HepG2 (cell line): Measurements from ENCODE around the gene UBXN2A. TPM values are rescaled to one million over a fixed set of nuclear protein-coding genes. Genes with fewer than 3 reads are reported as not detected.

ENCODE experiments used
- GTF3A ChIP-seq: sonication (generic); formaldehyde crosslinking; conservative IDR thresholded peaks from 2 replicates; pipeline ENCODE4 v1.4.0; 2020; ENCODE audit warnings: mild to moderate bottlenecking, missing genetic modification reagents
- HOXA5 ChIP-seq: sonication (generic); formaldehyde crosslinking; IDR thresholded peaks from 2 replicates; pipeline ENCODE4 v1.4.0; 2020; ENCODE audit warnings: missing genetic modification reagents
- IKZF4 ChIP-seq: sonication (generic); formaldehyde crosslinking; IDR thresholded peaks from 2 replicates; pipeline ENCODE4 v1.5.1; 2020; ENCODE audit warnings: borderline replicate concordance, mild to moderate bottlenecking, low read depth, missing genetic modification reagents; ENCODE audit errors: not compliant biosample characterization
- NCOA2 ChIP-seq: sonication (generic); formaldehyde crosslinking; IDR thresholded peaks from 2 replicates; pipeline ENCODE4 v1.8.0; 2022; ENCODE audit warnings: inconsistent platforms
- PITX1 ChIP-seq: sonication (generic); formaldehyde crosslinking; IDR thresholded peaks from 2 replicates; pipeline ENCODE4 v1.5.1; 2020; ENCODE audit warnings: mild to moderate bottlenecking, missing genetic modification reagents
- SALL1 ChIP-seq: sonication (generic); formaldehyde crosslinking; IDR thresholded peaks from 2 replicates; pipeline ENCODE4 v1.8.0; 2022; ENCODE audit warnings: mild to moderate bottlenecking, missing genetic modification reagents
- SNAPC5 ChIP-seq: sonication (generic); formaldehyde crosslinking; IDR thresholded peaks from 2 replicates; pipeline ENCODE4 v1.8.1; 2023; ENCODE audit warnings: mild to moderate bottlenecking, missing genetic modification reagents, borderline replicate concordance
- SPEN ChIP-seq: sonication (generic); formaldehyde crosslinking; IDR thresholded peaks from 2 replicates; pipeline ENCODE4 v1.5.1; 2020; ENCODE audit warnings: low read depth, mild to moderate bottlenecking, missing genetic modification reagents
- SRSF1 ChIP-seq: fragments of 200-400 bp; formaldehyde crosslinking; optimal IDR thresholded peaks from 2 replicates; pipeline ENCODE3; 2017; ENCODE audit warnings: mild to moderate bottlenecking, low read depth, low read length, moderate library complexity
- SRSF4 ChIP-seq: fragments of 200-400 bp; formaldehyde crosslinking; IDR thresholded peaks from one replicate; pipeline ENCODE4 v1.6.1; 2018; ENCODE audit warnings: mild to moderate bottlenecking, low read depth, low read length, moderate library complexity; ENCODE audit not compliant: poor library complexity, severe bottlenecking
- TGIF2 ChIP-seq: IDR thresholded peaks from 2 replicates; pipeline ENCODE4 v1.6.1; 2016; ENCODE audit warnings: control low read depth, missing compliant biosample characterization
- TSC22D2 ChIP-seq: sonication (generic); formaldehyde crosslinking; IDR thresholded peaks from 2 replicates; pipeline ENCODE4 v1.5.1; 2020; ENCODE audit warnings: missing genetic modification reagents, mild to moderate bottlenecking, borderline replicate concordance
- ZBTB37 ChIP-seq: sonication (generic); formaldehyde crosslinking; IDR thresholded peaks from 2 replicates; pipeline ENCODE4 v1.4.0; 2020; ENCODE audit warnings: mild to moderate bottlenecking, missing genetic modification reagents
- ZBTB43 ChIP-seq: sonication (generic); formaldehyde crosslinking; conservative IDR thresholded peaks from 2 replicates; pipeline ENCODE4 v1.4.0; 2020; ENCODE audit warnings: missing genetic modification reagents
- ZFP36L2 ChIP-seq: sonication (generic); formaldehyde crosslinking; IDR thresholded peaks from 2 replicates; pipeline ENCODE4 v1.4.0; 2020; ENCODE audit warnings: missing genetic modification reagents
- ZMYM2 ChIP-seq: sonication (generic); formaldehyde crosslinking; IDR thresholded peaks from 2 replicates; pipeline ENCODE4 v1.8.0; 2022; ENCODE audit warnings: mild to moderate bottlenecking, missing genetic modification reagents
- ZNF138 ChIP-seq: sonication (generic); formaldehyde crosslinking; IDR thresholded peaks from 2 replicates; pipeline ENCODE4 v1.5.0; 2020; ENCODE audit warnings: mild to moderate bottlenecking, low read depth, missing genetic modification reagents
- ZNF326 ChIP-seq: sonication (generic); formaldehyde crosslinking; IDR thresholded peaks from 2 replicates; pipeline ENCODE4 v1.4.0; 2020; ENCODE audit warnings: missing genetic modification reagents, borderline replicate concordance
- ZNF460 ChIP-seq: sonication (generic); formaldehyde crosslinking; IDR thresholded peaks from 2 replicates; pipeline ENCODE4 v1.5.1; 2020; ENCODE audit warnings: missing genetic modification reagents, mild to moderate bottlenecking, borderline replicate concordance
- ZNF678 ChIP-seq: sonication (generic); formaldehyde crosslinking; IDR thresholded peaks from 2 replicates; pipeline ENCODE4 v1.4.0; 2020; ENCODE audit warnings: mild to moderate bottlenecking, missing genetic modification reagents
- ZNF724P ChIP-seq: sonication (generic); formaldehyde crosslinking; IDR thresholded peaks from 2 replicates; pipeline ENCODE4 v1.8.0; 2022; ENCODE audit warnings: missing genetic modification reagents, borderline replicate concordance
- ZNF766 ChIP-seq: sonication (generic); formaldehyde crosslinking; IDR thresholded peaks from 2 replicates; pipeline ENCODE4 v1.5.0; 2020; ENCODE audit warnings: missing genetic modification reagents, borderline replicate concordance
- ZNF879 ChIP-seq: sonication (generic); formaldehyde crosslinking; IDR thresholded peaks from 2 replicates; pipeline ENCODE4 v1.8.1; 2023; ENCODE audit warnings: missing genetic modification reagents
- ZSCAN31 ChIP-seq: sonication (generic); formaldehyde crosslinking; IDR thresholded peaks from 2 replicates; pipeline ENCODE4 v1.5.0; 2020; ENCODE audit warnings: low read depth, mild to moderate bottlenecking, missing genetic modification reagents
- polyA plus RNA-seq, 8 experiments: library from polyadenylated mRNA; depleted of rRNA in 3 of 8; stranded (reverse) in 7 of 8; unstranded in 1 of 8; fragments of >200 nt; fragmentation: Illumina TruSeq in 4 of 8; extraction: Trizol in 4 of 8; gene quantifications; 2 replicates each; pipeline versions ENCODE4 v1.2.1 to v1.2.3, GENCODE V29; 2011 to 2016; ENCODE audit warnings: low read depth in 4 of 8, missing spikeins in 1 of 8, mixed read lengths in 1 of 8; ENCODE audit not compliant: insufficient read depth in 1 of 8
- total RNA-seq, 5 experiments: library from RNA; depleted of rRNA; stranded (reverse); fragments of >200 nt; fragmentation: Illumina TruSeq; extraction: Trizol; gene quantifications; 2 replicates each; pipeline ENCODE4 v1.2.3, GENCODE V29; 2016; ENCODE audit warnings: low read depth in 1 of 5
- TF ChIP-seq, protein P1 (sequence below): sonication (generic); formaldehyde crosslinking; conservative IDR thresholded peaks from 2 replicates; pipeline ENCODE4 v1.4.0; 2020; ENCODE audit warnings: missing genetic modification reagents

The UBXN2A gene
- total and polyA plus RNA-seq, 2 of the 13 experiments (the other 11 are each of a cell fraction or from before 2014, with no cell fraction given), result 8.3 to 20.9 TPM

GRCh38 chr2:23940718-23941620 lies 706 bp downstream of the UBXN2A start (continued):
- no peak for TF ChIP-seq SNAPC5 (CRISPR knock-in tag)
- no peak for TF ChIP-seq ZSCAN31 (CRISPR knock-in tag)
- no peak for TF ChIP-seq GTF3A (CRISPR knock-in tag)
- peak; percentile 56; the same call in 1 of the 2 replicates for TF ChIP-seq TGIF2
- TF ChIP-seq ZBTB37, result no peak
- no peak for TF ChIP-seq PITX1 (CRISPR knock-in tag)
- no peak for TF ChIP-seq ZNF766
- no peak for TF ChIP-seq SRSF1
- TF ChIP-seq ZNF138 (CRISPR knock-in tag), result no peak; the same call in none of the 2 replicates
- TF ChIP-seq NCOA2 (CRISPR knock-in tag), result no peak; the same call in 1 of the 2 replicates
- TF ChIP-seq ZBTB43 (CRISPR knock-in tag), result peak; percentile 53; the same call in 1 of the 2 replicates
- TF ChIP-seq HOXA5 (CRISPR knock-in tag), result no peak; the same call in 1 of the 2 replicates
- TF ChIP-seq ZNF724P (CRISPR knock-in tag), result no peak
- TF ChIP-seq IKZF4 (CRISPR knock-in tag), result no peak
- TF ChIP-seq, protein P1, sequence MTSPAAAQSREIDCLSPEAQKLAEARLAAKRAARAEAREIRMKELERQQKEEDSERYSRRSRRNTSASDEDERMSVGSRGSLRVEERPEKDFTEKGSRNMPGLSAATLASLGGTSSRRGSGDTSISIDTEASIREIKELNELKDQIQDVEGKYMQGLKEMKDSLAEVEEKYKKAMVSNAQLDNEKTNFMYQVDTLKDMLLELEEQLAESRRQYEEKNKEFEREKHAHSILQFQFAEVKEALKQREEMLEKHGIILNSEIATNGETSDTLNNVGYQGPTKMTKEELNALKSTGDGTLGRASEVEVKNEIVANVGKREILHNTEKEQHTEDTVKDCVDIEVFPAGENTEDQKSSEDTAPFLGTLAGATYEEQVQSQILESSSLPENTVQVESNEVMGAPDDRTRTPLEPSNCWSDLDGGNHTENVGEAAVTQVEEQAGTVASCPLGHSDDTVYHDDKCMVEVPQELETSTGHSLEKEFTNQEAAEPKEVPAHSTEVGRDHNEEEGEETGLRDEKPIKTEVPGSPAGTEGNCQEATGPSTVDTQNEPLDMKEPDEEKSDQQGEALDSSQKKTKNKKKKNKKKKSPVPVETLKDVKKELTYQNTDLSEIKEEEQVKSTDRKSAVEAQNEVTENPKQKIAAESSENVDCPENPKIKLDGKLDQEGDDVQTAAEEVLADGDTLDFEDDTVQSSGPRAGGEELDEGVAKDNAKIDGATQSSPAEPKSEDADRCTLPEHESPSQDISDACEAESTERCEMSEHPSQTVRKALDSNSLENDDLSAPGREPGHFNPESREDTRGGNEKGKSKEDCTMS, result no peak
- 0 out of 2 replicates have a peak, but pooled peaks have one; percentile 18 for TF ChIP-seq ZMYM2
- no peak for TF ChIP-seq ZFP36L2 (CRISPR knock-in tag)
- TF ChIP-seq ZNF678 (CRISPR knock-in tag), result no peak
- TF ChIP-seq SPEN (CRISPR knock-in tag), result no peak; the same call in none of the 2 replicates
- no peak for TF ChIP-seq ZNF326 (CRISPR knock-in tag)
- no peak for TF ChIP-seq ZNF460 (CRISPR knock-in tag)
- TF ChIP-seq TSC22D2 (CRISPR knock-in tag), result no peak; the same call in 1 of the 2 replicates
- no peak for TF ChIP-seq ZNF879 (CRISPR knock-in tag)
- no peak for TF ChIP-seq SRSF4
- TF ChIP-seq SALL1, result peak; percentile 21; the same call in 1 of the 2 replicates
